ENCODE data around the gene DHRSX. TPM values are rescaled to one million over a fixed set of nuclear protein-coding genes. Genes with fewer than 3 reads are reported as not detected.

DHRSX gene
- total and polyA plus RNA-seq, 2 of the 8 experiments (the other 6 are each of a cell fraction or from before 2014, with no cell fraction given): 35.1 to 43.4 TPM

- FAIRE-seq (peak; percentile 72), DNase-seq (ENCODE audit: low read depth in 1 of 2, low spot score in 2 of 2) (no peak)
- peaks cover 0 to 6% (median 2%) of the 10 kb centered on the region in 4 experiments; a peak in 2 of 7 replicates for H3K4me1 ChIP-seq (replicated peaks in 1 of 4; ENCODE audit: control insufficient read depth in 3 of 4, insufficient read depth in 4 of 4, low read length in 3 of 4)
- H2BK120ac ChIP-seq (replicated peaks; ENCODE audit: low read depth, low read length): no peak overlapping the region
- no peak for TF ChIP-seq ZNF274 (IDR thresholded peaks at IDR 0.05; ENCODE audit: borderline replicate concordance, extremely low read depth, low read length)
- no peak for TF ChIP-seq GTF2F1 (IDR thresholded peaks at IDR 0.05; ENCODE audit: borderline replicate concordance, low read depth, low read length)
- no peak for TF ChIP-seq ATF2 (IDR thresholded peaks at IDR 0.05; ENCODE audit: low read length)
- peak; percentile 67 for TF ChIP-seq USF2 (IDR thresholded peaks at IDR 0.05; ENCODE audit: low read length)
- TF ChIP-seq SAP30 (IDR thresholded peaks at IDR 0.05; ENCODE audit: insufficient read depth, insufficient replicate concordance, low read length): no peak
- no peak overlapping the region; the same call in 1 of the 2 replicates for H3K18ac ChIP-seq (ENCODE audit: extremely low read depth, low read length)
- H2BK5ac ChIP-seq (ENCODE audit: low read depth, low read length): no peak overlapping the region
- POLR2A ChIA-PET (ENCODE audit: partially characterized antibody): no interaction called here
- H2BK12ac ChIP-seq (ENCODE audit: low read depth, low read length): no peak overlapping the region
- no peak overlapping the region for H3K56ac ChIP-seq (replicated peaks; ENCODE audit: insufficient read length, low read depth, low read length)
- no peaks in the 10 kb centered on the region for H3K79me1 ChIP-seq (ENCODE audit: low read depth, low read length)
- H4K5ac ChIP-seq (ENCODE audit: insufficient read length, low read depth, low read length): no peak overlapping the region
- H4K8ac ChIP-seq (ENCODE audit: extremely low read depth, insufficient read depth, low read length): no peak overlapping the region
- H2AK5ac ChIP-seq (ENCODE audit: low read depth, low read length): no peak overlapping the region
- H3K4me3 ChIP-seq (ENCODE audit: extremely low read depth in 1 of 4, insufficient read depth in 2 of 4, low read depth in 3 of 4, low read length in 4 of 4): no peak overlapping the region; a peak in 2 of 8 replicates
- no peak overlapping the region for H3K4ac ChIP-seq (replicated peaks; ENCODE audit: insufficient read length, low read depth, low read length)
- peaks cover 0 to 2% of the 10 kb centered on the region in 2 experiments for H4K20me1 ChIP-seq (replicated peaks in 1 of 2; ENCODE audit: control insufficient read depth in 1 of 2, insufficient read depth in 2 of 2, low read length in 2 of 2)
- H3K23ac ChIP-seq (ENCODE audit: insufficient read length): no peak overlapping the region
- H3K79me2 ChIP-seq (ENCODE audit: control insufficient read depth in 1 of 2, insufficient read depth in 2 of 2, low read length in 2 of 2): no peaks in the 10 kb centered on the region
- H3K14ac ChIP-seq (ENCODE audit: insufficient read length): no peak overlapping the region
- peak overlapping the region; percentile 92; the same call in 1 of the 2 replicates for H2BK15ac ChIP-seq (ENCODE audit: low read length)
- H3K9me3 ChIP-seq (ENCODE audit: insufficient read depth in 2 of 2, low read depth in 1 of 2, low read length in 1 of 2): no peaks in the 10 kb centered on the region
- no peak overlapping the region for H4K91ac ChIP-seq (replicated peaks; ENCODE audit: insufficient read length, low read length)
- peak overlapping the region in 1 of 2 experiments; percentile 42; a peak in 1 of 4 replicates for H3K4me2 ChIP-seq (ENCODE audit: insufficient read depth in 1 of 2, low read depth in 2 of 2, low read length in 2 of 2)
- CTCF ChIA-PET (ENCODE audit: partially characterized antibody): no interaction called here
- no peaks in the 10 kb centered on the region for H3K27me3 ChIP-seq (replicated peaks in 1 of 4; ENCODE audit: control insufficient read depth in 3 of 4, extremely low read depth in 1 of 4, insufficient read depth in 3 of 4, low read length in 3 of 4)
- no peak overlapping the region for H2AFZ ChIP-seq (ENCODE audit: low read length)
- no peak overlapping the region for H3K27ac ChIP-seq (ENCODE audit: low read depth, low read length)
- peaks cover 0 to 3% (median 0%) of the 10 kb centered on the region in 4 experiments; a peak in 1 of 8 replicates for H3K36me3 ChIP-seq (ENCODE audit: control insufficient read depth in 2 of 4, insufficient read depth in 4 of 4, low read length in 3 of 4)
- no peak overlapping the region for H2BK20ac ChIP-seq (ENCODE audit: low read length)
- no peaks in the 10 kb centered on the region for H3K23me2 ChIP-seq (ENCODE audit: low read depth, low read length)
- no peak overlapping the region for H3K9ac ChIP-seq (replicated peaks in 1 of 4; ENCODE audit: extremely low read depth in 1 of 4, low read depth in 3 of 4, low read length in 3 of 4)
- WGBS, 2 experiments (ENCODE audit: extremely low coverage in 1 of 2, insufficient coverage in 1 of 2, insufficient read length in 1 of 2, insufficient replicate concordance in 2 of 2, low coverage in 1 of 2, low lambda C conversion rate in 2 of 2, missing lambda C conversion rate in 1 of 2): 60% methylated on average over 5 of the region's 5 CpGs; no CpG with 5 or more reads in 1 of the 2 experiments
Measured at GRCh38 chrX:2272337-2272736, 228.4 kb downstream of the DHRSX start.
